ENCODE measurements around the gene GRHL1.

- TF ChIP-seq, protein P1, sequence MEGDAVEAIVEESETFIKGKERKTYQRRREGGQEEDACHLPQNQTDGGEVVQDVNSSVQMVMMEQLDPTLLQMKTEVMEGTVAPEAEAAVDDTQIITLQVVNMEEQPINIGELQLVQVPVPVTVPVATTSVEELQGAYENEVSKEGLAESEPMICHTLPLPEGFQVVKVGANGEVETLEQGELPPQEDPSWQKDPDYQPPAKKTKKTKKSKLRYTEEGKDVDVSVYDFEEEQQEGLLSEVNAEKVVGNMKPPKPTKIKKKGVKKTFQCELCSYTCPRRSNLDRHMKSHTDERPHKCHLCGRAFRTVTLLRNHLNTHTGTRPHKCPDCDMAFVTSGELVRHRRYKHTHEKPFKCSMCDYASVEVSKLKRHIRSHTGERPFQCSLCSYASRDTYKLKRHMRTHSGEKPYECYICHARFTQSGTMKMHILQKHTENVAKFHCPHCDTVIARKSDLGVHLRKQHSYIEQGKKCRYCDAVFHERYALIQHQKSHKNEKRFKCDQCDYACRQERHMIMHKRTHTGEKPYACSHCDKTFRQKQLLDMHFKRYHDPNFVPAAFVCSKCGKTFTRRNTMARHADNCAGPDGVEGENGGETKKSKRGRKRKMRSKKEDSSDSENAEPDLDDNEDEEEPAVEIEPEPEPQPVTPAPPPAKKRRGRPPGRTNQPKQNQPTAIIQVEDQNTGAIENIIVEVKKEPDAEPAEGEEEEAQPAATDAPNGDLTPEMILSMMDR (conservative IDR thresholded peaks at IDR 0.05; ENCODE audit: low read depth in 2 of 2): no peak
- TF ChIP-seq POLR2AphosphoS5 (IDR thresholded peaks at IDR 0.05; ENCODE audit: low read depth) (no peak), EZH2 (IDR thresholded peaks at IDR 0.05; ENCODE audit: low read depth, unreplicated experiment) (no peak), ZNF331 (CRISPR knock-in tag; IDR thresholded peaks at IDR 0.05; ENCODE audit: low read depth) (no peak), CREB1 (CRISPR knock-in tag; IDR thresholded peaks at IDR 0.05; ENCODE audit: low read depth) (no peak), ETS1 (IDR thresholded peaks at IDR 0.05) (no peak)
- TF ChIP-seq, protein P2, sequence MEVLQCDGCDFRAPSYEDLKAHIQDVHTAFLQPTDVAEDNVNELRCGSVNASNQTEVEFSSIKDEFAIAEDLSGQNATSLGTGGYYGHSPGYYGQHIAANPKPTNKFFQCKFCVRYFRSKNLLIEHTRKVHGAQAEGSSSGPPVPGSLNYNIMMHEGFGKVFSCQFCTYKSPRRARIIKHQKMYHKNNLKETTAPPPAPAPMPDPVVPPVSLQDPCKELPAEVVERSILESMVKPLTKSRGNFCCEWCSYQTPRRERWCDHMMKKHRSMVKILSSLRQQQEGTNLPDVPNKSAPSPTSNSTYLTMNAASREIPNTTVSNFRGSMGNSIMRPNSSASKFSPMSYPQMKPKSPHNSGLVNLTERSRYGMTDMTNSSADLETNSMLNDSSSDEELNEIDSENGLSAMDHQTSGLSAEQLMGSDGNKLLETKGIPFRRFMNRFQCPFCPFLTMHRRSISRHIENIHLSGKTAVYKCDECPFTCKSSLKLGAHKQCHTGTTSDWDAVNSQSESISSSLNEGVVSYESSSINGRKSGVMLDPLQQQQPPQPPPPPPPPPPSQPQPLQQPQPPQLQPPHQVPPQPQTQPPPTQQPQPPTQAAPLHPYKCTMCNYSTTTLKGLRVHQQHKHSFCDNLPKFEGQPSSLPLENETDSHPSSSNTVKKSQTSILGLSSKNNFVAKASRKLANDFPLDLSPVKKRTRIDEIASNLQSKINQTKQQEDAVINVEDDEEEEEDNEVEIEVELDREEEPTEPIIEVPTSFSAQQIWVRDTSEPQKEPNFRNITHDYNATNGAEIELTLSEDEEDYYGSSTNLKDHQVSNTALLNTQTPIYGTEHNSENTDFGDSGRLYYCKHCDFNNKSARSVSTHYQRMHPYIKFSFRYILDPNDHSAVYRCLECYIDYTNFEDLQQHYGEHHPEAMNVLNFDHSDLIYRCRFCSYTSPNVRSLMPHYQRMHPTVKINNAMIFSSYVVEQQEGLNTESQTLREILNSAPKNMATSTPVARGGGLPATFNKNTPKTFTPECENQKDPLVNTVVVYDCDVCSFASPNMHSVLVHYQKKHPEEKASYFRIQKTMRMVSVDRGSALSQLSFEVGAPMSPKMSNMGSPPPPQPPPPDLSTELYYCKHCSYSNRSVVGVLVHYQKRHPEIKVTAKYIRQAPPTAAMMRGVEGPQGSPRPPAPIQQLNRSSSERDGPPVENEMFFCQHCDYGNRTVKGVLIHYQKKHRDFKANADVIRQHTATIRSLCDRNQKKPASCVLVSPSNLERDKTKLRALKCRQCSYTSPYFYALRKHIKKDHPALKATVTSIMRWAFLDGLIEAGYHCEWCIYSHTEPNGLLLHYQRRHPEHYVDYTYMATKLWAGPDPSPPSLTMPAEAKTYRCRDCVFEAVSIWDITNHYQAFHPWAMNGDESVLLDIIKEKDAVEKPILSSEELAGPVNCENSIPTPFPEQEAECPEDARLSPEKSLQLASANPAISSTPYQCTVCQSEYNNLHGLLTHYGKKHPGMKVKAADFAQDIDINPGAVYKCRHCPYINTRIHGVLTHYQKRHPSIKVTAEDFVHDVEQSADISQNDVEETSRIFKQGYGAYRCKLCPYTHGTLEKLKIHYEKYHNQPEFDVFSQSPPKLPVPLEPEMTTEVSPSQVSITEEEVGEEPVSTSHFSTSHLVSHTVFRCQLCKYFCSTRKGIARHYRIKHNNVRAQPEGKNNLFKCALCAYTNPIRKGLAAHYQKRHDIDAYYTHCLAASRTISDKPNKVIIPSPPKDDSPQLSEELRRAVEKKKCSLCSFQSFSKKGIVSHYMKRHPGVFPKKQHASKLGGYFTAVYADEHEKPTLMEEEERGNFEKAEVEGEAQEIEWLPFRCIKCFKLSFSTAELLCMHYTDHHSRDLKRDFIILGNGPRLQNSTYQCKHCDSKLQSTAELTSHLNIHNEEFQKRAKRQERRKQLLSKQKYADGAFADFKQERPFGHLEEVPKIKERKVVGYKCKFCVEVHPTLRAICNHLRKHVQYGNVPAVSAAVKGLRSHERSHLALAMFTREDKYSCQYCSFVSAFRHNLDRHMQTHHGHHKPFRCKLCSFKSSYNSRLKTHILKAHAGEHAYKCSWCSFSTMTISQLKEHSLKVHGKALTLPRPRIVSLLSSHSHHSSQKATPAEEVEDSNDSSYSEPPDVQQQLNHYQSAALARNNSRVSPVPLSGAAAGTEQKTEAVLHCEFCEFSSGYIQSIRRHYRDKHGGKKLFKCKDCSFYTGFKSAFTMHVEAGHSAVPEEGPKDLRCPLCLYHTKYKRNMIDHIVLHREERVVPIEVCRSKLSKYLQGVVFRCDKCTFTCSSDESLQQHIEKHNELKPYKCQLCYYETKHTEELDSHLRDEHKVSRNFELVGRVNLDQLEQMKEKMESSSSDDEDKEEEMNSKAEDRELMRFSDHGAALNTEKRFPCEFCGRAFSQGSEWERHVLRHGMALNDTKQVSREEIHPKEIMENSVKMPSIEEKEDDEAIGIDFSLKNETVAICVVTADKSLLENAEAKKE (CRISPR knock-in tag; IDR thresholded peaks at IDR 0.05): no peak
Measured at GRCh38 chr2:10005461-10006235, 54.2 kb downstream of the GRHL1 start.
